CD4-positive, alpha-beta T cell (primary cell): ENCODE results near the gene PPP1R3E. TPM values are rescaled to one million over a fixed set of nuclear protein-coding genes. Genes with fewer than 3 reads are reported as not detected.
A peak's percentile ranks its signal among the peaks of the same experiment; 100 is the strongest.

Source experiments
- ATAC-seq: fragments of 200-7000 bp; cut with Tn5 transposase; one replicate; pipeline ENCODE4 v1.10.0; 2022; ENCODE audit warnings: mild to moderate bottlenecking; ENCODE audit not compliant: poor library complexity
- CTCF ChIA-PET: fragments of 350-600 bp; sonication (Branson Sonifier 250); formaldehyde crosslinking; loops from one replicate; lab custom pipeline; 2021; ENCODE audit warnings: antibody characterized with exemption, inconsistent platforms; lab: Charles Lee
- POLR2A ChIA-PET: fragments of 350-600 bp; sonication (Branson Sonifier 250); formaldehyde crosslinking; loops from one replicate; lab custom pipeline; 2021; ENCODE audit warnings: antibody characterized with exemption, inconsistent platforms; lab: Charles Lee
- DNase-seq, 14 experiments: peaks; one replicate each; pipeline ENCODE4 v3.0.0-alpha.2; 2013 to 2020; ENCODE audit warnings: mixed read lengths in 2 of 14
- H3K27ac ChIP-seq, 2 donors: one replicate each; pipeline versions ENCODE4 v1.5.1 to v1.7.0; 2013; ENCODE audit warnings: low read length in 2 of 2, low read depth in 1 of 2, mild to moderate bottlenecking in 1 of 2
- H3K27me3 ChIP-seq, 2 experiments: 1 replicate in 1 of 2; 2 replicates in 1 of 2; pipeline versions ENCODE4 v1.6.1 to v1.7.0; 2013; ENCODE audit warnings: low read length in 2 of 2, control low read depth in 1 of 2, mild to moderate bottlenecking in 1 of 2, moderate library complexity in 1 of 2; ENCODE audit not compliant: insufficient read depth in 2 of 2, control insufficient read depth in 1 of 2
- H3K36me3 ChIP-seq: one replicate; pipeline ENCODE4 v1.6.1; 2013; ENCODE audit warnings: low read length, control low read depth; ENCODE audit not compliant: insufficient read depth
- H3K4me1 ChIP-seq: one replicate; pipeline ENCODE4 v1.6.1; 2013; ENCODE audit warnings: low read length, control low read depth; ENCODE audit not compliant: insufficient read depth
- H3K4me3 ChIP-seq: one replicate; pipeline ENCODE4 v1.5.1; 2013; ENCODE audit warnings: mild to moderate bottlenecking, low read length, moderate library complexity
- H3K9me3 ChIP-seq, 2 experiments: 1 replicate in 1 of 2; 2 replicates in 1 of 2; pipeline versions ENCODE4 v1.6.1 to v1.7.0; 2013; ENCODE audit warnings: low read length in 2 of 2, mild to moderate bottlenecking in 2 of 2, control low read depth in 1 of 2, moderate library complexity in 1 of 2; ENCODE audit not compliant: control insufficient read depth in 1 of 2, insufficient read depth in 1 of 2
- H3K27ac Mint-ChIP-seq: one replicate; pipeline ENCODE4 v1.8.0; 2020; ENCODE audit warnings: mixed read lengths
- H3K27me3 Mint-ChIP-seq: one replicate; pipeline ENCODE4 v1.8.0; 2021; ENCODE audit warnings: mixed read lengths
- H3K36me3 Mint-ChIP-seq: one replicate; pipeline ENCODE4 v1.8.0; 2021; ENCODE audit warnings: low read depth, mixed read lengths
- H3K4me1 Mint-ChIP-seq: one replicate; pipeline ENCODE4 v1.8.0; 2021; ENCODE audit warnings: low read depth, mixed read lengths
- H3K4me3 Mint-ChIP-seq: one replicate; pipeline ENCODE4 v1.8.0; 2020; ENCODE audit warnings: mild to moderate bottlenecking, mixed read lengths
- H3K9me3 Mint-ChIP-seq: one replicate; pipeline ENCODE4 v1.8.0; 2020; ENCODE audit warnings: mixed read lengths
- CTCF ChIP-seq: fragments of 200-600 bp; IDR thresholded peaks from one replicate; pipeline ENCODE4 v1.8.0; 2022; ENCODE audit warnings: antibody characterized with exemption, mild to moderate bottlenecking
- intact Hi-C, 2 experiments: fragments of 100-400 bp; cut with DNase I in 1 of 2; cut with micrococcal nuclease in 1 of 2; formaldehyde crosslinking; loops; one replicate each; pipeline versions ENCODE4 v1.15.1 to v1.9.0; 2023 to 2025; cut with DNase I, micrococcal nuclease
- total RNA-seq, 174 experiments: library from RNA in 2 of 174; stranded (reverse) in 2 of 174; gene quantifications; one replicate each; pipeline ENCODE4 v1.2.3 and lab custom pipeline; 2021 to 2026

Gene PPP1R3E
- total RNA-seq, 2 experiments from 2014 or later = 51.0 to 53.8 TPM

- POLR2A ChIA-PET = interaction anchor here (0.7 kb wide), 1 partner anchor 225 kb away, joined by 3 read pairs; no protein-coding TSS in a partner anchor
- intact Hi-C loops = loop anchor here (5.0 to 10.0 kb wide), 6 partner anchors 37 to 400 kb away; partner anchors contain the start of genes HOMEZ (in 2 of the 2), ACIN1 (in 1 of the 2), C14orf119 (in 1 of the 2) and PRMT5 (in 1 of the 2)
- H3K27ac Mint-ChIP-seq = no peak overlapping the region
Measured at GRCh38 chr14:23324455-23324846, 21.8 kb upstream of the PPP1R3E start.

GRCh38 chr14:23323838-23324454 is 21.3 kb upstream of the PPP1R3E start:
- ChIA-PET CTCF (interaction anchor here (4.1 kb wide), 1 partner anchor 23 kb away, joined by 66 read pairs; the partner anchor contains the start of gene PPP1R3E), POLR2A (interaction anchor here (7.0 kb wide), 1 partner anchor 20 kb away, joined by 455 read pairs; the partner anchor contains the start of genes BCL2L2 and PPP1R3E)
- Histone ChIP-seq H3K4me1 (peaks cover 33% of the 10 kb centered on the region), H3K27ac (no peak overlapping the region), H3K9me3 (no peaks in the 10 kb centered on the region), H3K27me3 (no peaks in the 10 kb centered on the region), H3K36me3 (peaks cover 32% of the 10 kb centered on the region), H3K4me3 (no peak overlapping the region)
- intact Hi-C loops = loop anchor here (5.0 to 10.0 kb wide), 6 partner anchors 37 to 399 kb away; partner anchors contain the start of genes HOMEZ (in 2 of the 2), ACIN1 (in 1 of the 2), C14orf119 (in 1 of the 2) and PRMT5 (in 1 of the 2)
- Mint-ChIP-seq H3K36me3 (peaks cover 50% of the 10 kb centered on the region), H3K9me3 (no peaks in the 10 kb centered on the region), H3K27me3 (no peaks in the 10 kb centered on the region), H3K4me3 (no peak overlapping the region), H3K27ac (peak overlapping the region; percentile 92), H3K4me1 (peaks cover 39% of the 10 kb centered on the region)
- TF ChIP-seq CTCF = no peak
- no peak for DNase-seq
- no peak for ATAC-seq

More at GRCh38 chr14:23324455-23324846, 21.8 kb upstream of the PPP1R3E start:
- CTCF ChIA-PET = no interaction called here
- peaks cover 32% of the 10 kb centered on the region for H3K36me3 ChIP-seq
- peaks cover 50% of the 10 kb centered on the region for H3K36me3 Mint-ChIP-seq
- no peak overlapping the region for H3K27ac ChIP-seq
- no peaks in the 10 kb centered on the region for H3K9me3 ChIP-seq
- H3K27me3 ChIP-seq = no peaks in the 10 kb centered on the region
- H3K4me1 ChIP-seq = peaks cover 33% of the 10 kb centered on the region
- H3K27me3 Mint-ChIP-seq = no peaks in the 10 kb centered on the region
- DNase-seq (no peak), ATAC-seq (no peak)
- peaks cover 39% of the 10 kb centered on the region for H3K4me1 Mint-ChIP-seq
- H3K4me3 ChIP-seq = no peak overlapping the region
- TF ChIP-seq CTCF = no peak
- H3K9me3 Mint-ChIP-seq = no peaks in the 10 kb centered on the region
- H3K4me3 Mint-ChIP-seq = no peak overlapping the region

GRCh38 chr14:23322568-23323517 is 20.2 kb upstream of the PPP1R3E start:
- ChIA-PET CTCF (interaction anchor here (1.1 to 4.1 kb wide), 3 partner anchors 21 to 57 kb away, joined by 4 to 66 read pairs (median 5); partner anchors contain the start of gene PPP1R3E), POLR2A (interaction anchor here (1.0 to 7.0 kb wide), 10 partner anchors 13 to 838 kb away, joined by 3 to 455 read pairs (median 17); partner anchors contain the start of genes ACIN1, BCL2L2, C14orf119 and CEBPE)
- H3K27me3 ChIP-seq = no peaks in the 10 kb centered on the region
- Mint-ChIP-seq H3K27ac (peak overlapping the region; percentile 92), H3K27me3 (no peaks in the 10 kb centered on the region), H3K4me3 (peak overlapping the region; percentile 92), H3K9me3 (no peaks in the 10 kb centered on the region), H3K4me1 (peaks cover 36% of the 10 kb centered on the region), H3K36me3 (peaks cover 50% of the 10 kb centered on the region)
- H3K9me3 ChIP-seq = no peaks in the 10 kb centered on the region
- H3K4me1 ChIP-seq = peaks cover 32% of the 10 kb centered on the region
- H3K36me3 ChIP-seq = peaks cover 32% of the 10 kb centered on the region
- DNase-seq (no peak), ATAC-seq (no peak)
- peak overlapping the region; percentile 87 for H3K4me3 ChIP-seq
- H3K27ac ChIP-seq = peak overlapping the region in 1 of 2 donors; percentile 70
- intact Hi-C loops = loop anchor here (5.0 to 10.0 kb wide), 6 partner anchors 36 to 398 kb away; partner anchors contain the start of genes HOMEZ (in 2 of the 2), ACIN1 (in 1 of the 2), C14orf119 (in 1 of the 2) and PRMT5 (in 1 of the 2)
- no peak for TF ChIP-seq CTCF
